Body of pancreas (tissue), 4 donors: ENCODE measurements around the gene MARCHF3. TPM values are rescaled to one million over a fixed set of nuclear protein-coding genes. Genes with fewer than 3 reads are reported as not detected.

Experiments used
- ATAC-seq: fragments of 150-250 bp; one replicate; pipeline ENCODE4 v1.9.1; 2016
- DNase-seq, 4 donors: peaks; one replicate each; pipeline ENCODE4 v3.0.0-alpha.2; 2019
- H3K27ac ChIP-seq, 4 donors: fragments of 200-600 bp; sonication (generic); 1 replicate in 3 of 4; 2 replicates in 1 of 4; pipeline versions ENCODE4 v1.5.1 to v1.6.1; 2016 to 2019; ENCODE audit warnings: mild to moderate bottlenecking in 1 of 4, mixed read lengths in 1 of 4, moderate library complexity in 1 of 4
- H3K27me3 ChIP-seq, 2 donors: fragments of 200-600 bp; sonication (generic); one replicate each; pipeline ENCODE4 v1.6.0; 2016; ENCODE audit warnings: mild to moderate bottlenecking in 1 of 2
- H3K36me3 ChIP-seq, 2 donors: fragments of 200-600 bp; sonication (generic); replicated peaks in 1 of 2; 2 replicates each; pipeline ENCODE4 v1.5.1; 2016; ENCODE audit warnings: low read depth in 2 of 2; ENCODE audit not compliant: insufficient read depth in 1 of 2
- H3K4me1 ChIP-seq: fragments of 200-600 bp; sonication (generic); one replicate; pipeline ENCODE4 v1.6.0; 2016
- H3K4me3 ChIP-seq, 2 donors: fragments of 200-600 bp; sonication (generic); 1 replicate in 1 of 2; 2 replicates in 1 of 2; pipeline ENCODE4 v1.5.1; 2016 to 2019
- H3K9me3 ChIP-seq, 3 donors: fragments of 200-600 bp; sonication (generic); 1 replicate in 2 of 3; 2 replicates in 1 of 3; pipeline ENCODE4 v1.5.1; 2016
- CTCF ChIP-seq, 7 experiments: fragments of 450-650 bp in 4 of 7; fragments of 200-600 bp in 3 of 7; sonication (generic) in 3 of 7; IDR thresholded peaks; one replicate each; pipeline ENCODE4 v1.5.1; 2016 to 2019; ENCODE audit warnings: antibody characterized with exemption in 7 of 7
- POLR2A ChIP-seq, 3 donors: fragments of 450-650 bp; IDR thresholded peaks; one replicate each; pipeline ENCODE4 v1.6.1; 2016; ENCODE audit warnings: antibody characterized with exemption in 3 of 3, mild to moderate bottlenecking in 2 of 3
- WGBS, 2 donors: methylation state at CpG; one replicate each; pipeline ENCODE4 v1.1.5; 2017; 5-methylcytosine and 5-hydroxymethylcytosine counted together
- intact Hi-C: fragments of 100-400 bp; cut with DNase I; formaldehyde crosslinking; loops from one replicate; pipeline ENCODE4 v1.15.1; 2023
- total RNA-seq, 2 donors: library from RNA; depleted of rRNA; stranded (reverse); fragments of >200 nt; gene quantifications; one replicate each; pipeline ENCODE4 v1.1.0, GENCODE V29; 2016

MARCHF3 gene
- total RNA-seq, 2 donors from 2014 or later, result 2.1 to 8.2 TPM

- no peak for TF ChIP-seq CTCF (IDR thresholded peaks at IDR 0.05)
- DNase-seq (no peak), ATAC-seq (no peak)
- Histone ChIP-seq H3K4me1 (no peaks in the 10 kb centered on the region), H3K4me3 (no peak overlapping the region), H3K36me3 (no peaks in the 10 kb centered on the region), H3K27ac (no peak overlapping the region), H3K9me3 (no peaks in the 10 kb centered on the region), H3K27me3 (no peaks in the 10 kb centered on the region)
- intact Hi-C loops, result no loop called here
- 83 to 93% methylated on average over 2 of the region's 2 CpGs for WGBS, 2 donors
Observed at GRCh38 chr5:126836778-126837177, 193.6 kb downstream of the MARCHF3 start.

GRCh38 chr5:126831156-126831555 lies 199.2 kb downstream of the MARCHF3 start:
- H3K4me1 ChIP-seq, result no peaks in the 10 kb centered on the region
- no peak overlapping the region for H3K4me3 ChIP-seq
- H3K27me3 ChIP-seq, result no peaks in the 10 kb centered on the region
- H3K27ac ChIP-seq, result no peak overlapping the region
- no peaks in the 10 kb centered on the region for H3K9me3 ChIP-seq
- WGBS, 2 donors, result 88 to 92% methylated on average over 1 of the region's 1 CpG
- TF ChIP-seq CTCF (IDR thresholded peaks at IDR 0.05), result no peak
- no peak for TF ChIP-seq POLR2A (IDR thresholded peaks at IDR 0.05)
- no peak for DNase-seq
- peaks cover 0 to 6% of the 10 kb centered on the region in 2 donors for H3K36me3 ChIP-seq
- intact Hi-C loops, result no loop called here
- no peak for ATAC-seq

GRCh38 chr5:126830061-126830460 lies 200.3 kb downstream of the MARCHF3 start:
- Histone ChIP-seq H3K27ac (no peak overlapping the region), H3K27me3 (no peaks in the 10 kb centered on the region), H3K9me3 (no peaks in the 10 kb centered on the region), H3K36me3 (peaks cover 0 to 6% of the 10 kb centered on the region in 2 donors), H3K4me3 (no peak overlapping the region), H3K4me1 (no peaks in the 10 kb centered on the region)
- 91 to 93% methylated on average over 5 of the region's 5 CpGs for WGBS, 2 donors
- intact Hi-C loops, result no loop called here
- no peak for DNase-seq
- no peak for ATAC-seq
- TF ChIP-seq POLR2A (IDR thresholded peaks at IDR 0.05) (no peak), CTCF (IDR thresholded peaks at IDR 0.05) (no peak)

- WGBS, 2 donors, result 90 to 96% methylated on average over 5 of the region's 5 CpGs
- Histone ChIP-seq H3K4me1 (no peaks in the 10 kb centered on the region), H3K27ac (no peak overlapping the region), H3K36me3 (peaks cover 0 to 6% of the 10 kb centered on the region in 2 donors), H3K4me3 (no peak overlapping the region), H3K9me3 (no peaks in the 10 kb centered on the region), H3K27me3 (no peaks in the 10 kb centered on the region)
- DNase-seq, result no peak
- intact Hi-C loops, result no loop called here
- TF ChIP-seq POLR2A (IDR thresholded peaks at IDR 0.05) (no peak), CTCF (IDR thresholded peaks at IDR 0.05) (no peak)
- no peak for ATAC-seq
Observed at GRCh38 chr5:126829098-126829497, 201.3 kb downstream of the MARCHF3 start.

GRCh38 chr5:126826619-126827215 lies 203.6 kb downstream of the MARCHF3 start:
- 63 to 83% methylated on average over 3 of the region's 3 CpGs for WGBS, 2 donors
- ATAC-seq (no peak), DNase-seq (no peak)
- H3K4me1 ChIP-seq, result no peaks in the 10 kb centered on the region
- H3K36me3 ChIP-seq, result peaks cover 0 to 6% of the 10 kb centered on the region in 2 donors
- TF ChIP-seq CTCF (IDR thresholded peaks at IDR 0.05) (no peak), POLR2A (IDR thresholded peaks at IDR 0.05) (no peak)
- no peaks in the 10 kb centered on the region for H3K27me3 ChIP-seq
- intact Hi-C loops, result no loop called here
- H3K4me3 ChIP-seq, result no peak overlapping the region
- no peak overlapping the region for H3K27ac ChIP-seq
- no peaks in the 10 kb centered on the region for H3K9me3 ChIP-seq
